ENCODE measurements around the gene LAMA4. TPM values are rescaled to one million over a fixed set of nuclear protein-coding genes. Genes with fewer than 3 reads are reported as not detected.

LAMA4 gene
- total RNA-seq, 6 donors from 2014 or later: 29.5 to 119 (median 58.9) TPM

- WGBS, 2 donors: 71 to 73% methylated on average over 4 of the region's 4 CpGs
- no peaks in the 10 kb centered on the region for H3K36me3 ChIP-seq
- H3K27me3 ChIP-seq: no peaks in the 10 kb centered on the region
- H3K9me3 ChIP-seq: no peaks in the 10 kb centered on the region
- DNase-seq: no peak
- no peak overlapping the region for H3K4me3 ChIP-seq
- peaks cover 0 to 4% (median 2%) of the 10 kb centered on the region in 4 donors for H3K4me1 ChIP-seq
- peak overlapping the region in 3 of 4 donors; percentile 0 to 37 (median 14) for H3K27ac ChIP-seq
- peak; percentile 66 to 91 for ATAC-seq (ENCODE audit: low FRiP score in 2 of 2)
- TF ChIP-seq EP300 (IDR thresholded peaks at IDR 0.05): no peak
- no peak for TF ChIP-seq POLR2A (IDR thresholded peaks at IDR 0.05)
- no peak for TF ChIP-seq POLR2AphosphoS5 (IDR thresholded peaks at IDR 0.05)
- TF ChIP-seq CTCF (IDR thresholded peaks at IDR 0.05): no peak
These were observed 34.7 kb upstream of the LAMA4 start for GRCh38 chr6:112289038-112289566.

- H3K27ac ChIP-seq: no peak overlapping the region
- ATAC-seq (ENCODE audit: low FRiP score in 2 of 2): peak in 1 of 2 donors; percentile 18
- no peak overlapping the region for H3K4me3 ChIP-seq
- H3K9me3 ChIP-seq: no peaks in the 10 kb centered on the region
- TF ChIP-seq CTCF (IDR thresholded peaks at IDR 0.05) (no peak), POLR2AphosphoS5 (IDR thresholded peaks at IDR 0.05) (no peak), EP300 (IDR thresholded peaks at IDR 0.05) (no peak), POLR2A (IDR thresholded peaks at IDR 0.05) (no peak)
- DNase-seq: no peak
- no peaks in the 10 kb centered on the region for H3K27me3 ChIP-seq
- no peaks in the 10 kb centered on the region for H3K36me3 ChIP-seq
- H3K4me1 ChIP-seq: peaks cover 0 to 4% (median 2%) of the 10 kb centered on the region in 4 donors
These were observed 34.1 kb upstream of the LAMA4 start for GRCh38 chr6:112288475-112288874.

GRCh38 chr6:112287577-112288225 lies 33.3 kb upstream of the LAMA4 start:
- no peak for TF ChIP-seq POLR2A (IDR thresholded peaks at IDR 0.05)
- no peak for TF ChIP-seq POLR2AphosphoS5 (IDR thresholded peaks at IDR 0.05)
- TF ChIP-seq EP300 (IDR thresholded peaks at IDR 0.05): no peak
- no peak for TF ChIP-seq CTCF (IDR thresholded peaks at IDR 0.05)
- Histone ChIP-seq H3K27me3 (no peaks in the 10 kb centered on the region), H3K27ac (no peak overlapping the region), H3K9me3 (no peaks in the 10 kb centered on the region), H3K4me3 (no peak overlapping the region), H3K4me1 (peaks cover 0 to 7% (median 4%) of the 10 kb centered on the region in 4 donors), H3K36me3 (no peaks in the 10 kb centered on the region)
- WGBS, 2 donors: 46 to 61% methylated on average over 4 of the region's 4 CpGs
- DNase-seq: no peak
- no peak for ATAC-seq (ENCODE audit: low FRiP score in 2 of 2)

- H3K4me3 ChIP-seq: no peak overlapping the region
- no peak for TF ChIP-seq CTCF (IDR thresholded peaks at IDR 0.05)
- TF ChIP-seq EP300 (IDR thresholded peaks at IDR 0.05): no peak
- no peak for TF ChIP-seq POLR2AphosphoS5 (IDR thresholded peaks at IDR 0.05)
- no peak for TF ChIP-seq POLR2A (IDR thresholded peaks at IDR 0.05)
- H3K4me1 ChIP-seq: peaks cover 8 to 14% (median 10%) of the 10 kb centered on the region in 4 donors
- peak in 1 of 2 donors; percentile 16 for ATAC-seq (ENCODE audit: low FRiP score in 2 of 2)
- no peaks in the 10 kb centered on the region for H3K27me3 ChIP-seq
- WGBS, 2 donors: 81 to 95% methylated on average over 1 of the region's 1 CpG
- no peak for DNase-seq
- no peak overlapping the region for H3K27ac ChIP-seq
- no peaks in the 10 kb centered on the region for H3K9me3 ChIP-seq
- no peaks in the 10 kb centered on the region for H3K36me3 ChIP-seq
These were observed 32.3 kb upstream of the LAMA4 start for GRCh38 chr6:112286500-112287144.
